Measurements from ENCODE around the gene FOXN3. TPM values are rescaled to one million over a fixed set of nuclear protein-coding genes. Genes with fewer than 3 reads are reported as not detected.

FOXN3 gene
- total and polyA plus RNA-seq, 10 of the 15 experiments (the other 5 are each of a cell fraction or from before 2014, with no cell fraction given) = 4.5 to 68.9 (median 29.7) TPM

DNA sequence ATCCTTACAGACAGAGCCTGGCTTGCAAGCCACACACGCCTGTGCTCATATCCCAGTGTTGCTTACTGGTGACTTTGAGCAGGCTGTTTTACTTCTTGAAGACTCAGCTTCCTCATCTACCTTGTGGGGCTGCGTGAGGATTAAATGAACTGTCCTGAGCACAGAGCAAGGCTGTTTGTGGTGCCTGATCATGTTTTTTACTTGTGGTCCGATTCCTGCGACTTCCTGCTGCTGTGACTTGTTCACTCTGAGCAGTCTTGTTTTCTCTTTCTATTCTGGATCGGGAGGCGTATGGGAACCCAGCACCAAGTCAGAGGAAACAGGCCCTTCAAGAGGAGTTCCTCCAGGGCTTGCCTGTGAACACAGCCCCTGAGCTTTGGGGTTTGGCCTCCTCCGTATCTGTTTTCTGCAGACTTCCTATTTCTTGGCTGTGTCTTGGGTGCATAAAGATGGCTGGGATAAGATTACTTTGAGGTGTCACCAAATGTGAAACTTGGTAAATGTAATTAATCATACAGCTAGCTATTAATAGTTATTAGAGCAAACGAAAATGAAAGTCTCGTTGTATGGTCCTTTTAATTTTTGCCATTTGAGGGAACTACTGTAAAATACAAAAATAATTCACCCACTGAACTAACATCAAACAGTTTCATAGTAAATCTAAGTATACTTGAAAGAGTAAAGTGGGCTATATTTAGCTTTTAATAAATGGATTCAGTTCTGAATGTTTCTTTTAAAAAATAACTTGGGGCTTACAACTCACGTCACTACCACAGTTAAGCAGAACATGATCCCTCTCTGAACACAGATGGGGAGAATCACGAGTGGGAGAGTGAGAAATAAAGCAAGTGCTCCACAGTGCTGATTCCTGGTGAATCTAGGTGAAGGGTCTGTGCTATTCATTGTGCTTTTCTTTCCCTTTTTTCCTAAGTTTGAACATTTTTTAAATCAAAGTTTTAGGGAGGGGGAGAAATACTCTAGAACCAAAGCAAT is 251.5 kb downstream of the FOXN3 start (continued):
- TF ChIP-seq CHD4 (IDR thresholded peaks at IDR 0.05) = no peak
- TF ChIP-seq, protein P1, sequence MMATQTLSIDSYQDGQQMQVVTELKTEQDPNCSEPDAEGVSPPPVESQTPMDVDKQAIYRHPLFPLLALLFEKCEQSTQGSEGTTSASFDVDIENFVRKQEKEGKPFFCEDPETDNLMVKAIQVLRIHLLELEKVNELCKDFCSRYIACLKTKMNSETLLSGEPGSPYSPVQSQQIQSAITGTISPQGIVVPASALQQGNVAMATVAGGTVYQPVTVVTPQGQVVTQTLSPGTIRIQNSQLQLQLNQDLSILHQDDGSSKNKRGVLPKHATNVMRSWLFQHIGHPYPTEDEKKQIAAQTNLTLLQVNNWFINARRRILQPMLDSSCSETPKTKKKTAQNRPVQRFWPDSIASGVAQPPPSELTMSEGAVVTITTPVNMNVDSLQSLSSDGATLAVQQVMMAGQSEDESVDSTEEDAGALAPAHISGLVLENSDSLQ (IDR thresholded peaks at IDR 0.05) = peak; percentile 93
- no peak for TF ChIP-seq PAX8 (IDR thresholded peaks at IDR 0.05)
- TF ChIP-seq PRDM15 (CRISPR knock-in tag; IDR thresholded peaks at IDR 0.05) = no peak
- TF ChIP-seq LARP7 (IDR thresholded peaks at IDR 0.05) = no peak
- TF ChIP-seq HDAC6 (IDR thresholded peaks at IDR 0.05; ENCODE audit: unreplicated experiment) = no peak
- TF ChIP-seq HCFC1 (IDR thresholded peaks at IDR 0.05; ENCODE audit: low read length) = no peak
- no peak for TF ChIP-seq NFYB (IDR thresholded peaks at IDR 0.05; ENCODE audit: insufficient read depth, low read depth, low read length)
- no peak for TF ChIP-seq EP300 (IDR thresholded peaks at IDR 0.05; ENCODE audit: borderline replicate concordance in 1 of 2, control insufficient read depth in 1 of 2, low read depth in 2 of 2, low read length in 2 of 2)
- peak; percentile 67; the same call in 1 of the 2 replicates for TF ChIP-seq POLR2AphosphoS5 (IDR thresholded peaks at IDR 0.05; ENCODE audit: low read length)
- no peak for TF ChIP-seq BHLHE40 (IDR thresholded peaks at IDR 0.05; ENCODE audit: borderline replicate concordance in 1 of 2, low read depth in 2 of 2, low read length in 1 of 2)
- TF ChIP-seq BRCA1 (IDR thresholded peaks at IDR 0.05; ENCODE audit: low read depth, low read length) = no peak
- TF ChIP-seq JUND (IDR thresholded peaks at IDR 0.05; ENCODE audit: low read depth, low read length) = no peak
- TF ChIP-seq ZBED1 (IDR thresholded peaks at IDR 0.05; ENCODE audit: borderline replicate concordance) = no peak
- TF ChIP-seq TCF7 (IDR thresholded peaks at IDR 0.05; ENCODE audit: borderline replicate concordance) = peak; percentile 58; the same call in 1 of the 2 replicates
- TF ChIP-seq PML (IDR thresholded peaks at IDR 0.05; ENCODE audit: low read length) = 0 out of 2 replicates have a peak, but pooled peaks have one; percentile 29
- TF ChIP-seq, protein P2, sequence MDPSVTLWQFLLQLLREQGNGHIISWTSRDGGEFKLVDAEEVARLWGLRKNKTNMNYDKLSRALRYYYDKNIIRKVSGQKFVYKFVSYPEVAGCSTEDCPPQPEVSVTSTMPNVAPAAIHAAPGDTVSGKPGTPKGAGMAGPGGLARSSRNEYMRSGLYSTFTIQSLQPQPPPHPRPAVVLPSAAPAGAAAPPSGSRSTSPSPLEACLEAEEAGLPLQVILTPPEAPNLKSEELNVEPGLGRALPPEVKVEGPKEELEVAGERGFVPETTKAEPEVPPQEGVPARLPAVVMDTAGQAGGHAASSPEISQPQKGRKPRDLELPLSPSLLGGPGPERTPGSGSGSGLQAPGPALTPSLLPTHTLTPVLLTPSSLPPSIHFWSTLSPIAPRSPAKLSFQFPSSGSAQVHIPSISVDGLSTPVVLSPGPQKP (IDR thresholded peaks at IDR 0.05; ENCODE audit: low read depth, low read length) = no peak
- TF ChIP-seq POU2F2 (IDR thresholded peaks at IDR 0.05; ENCODE audit: borderline replicate concordance, low read depth, low read length) = no peak; the same call in 2 of the 3 replicates
- TF ChIP-seq, protein P3, sequence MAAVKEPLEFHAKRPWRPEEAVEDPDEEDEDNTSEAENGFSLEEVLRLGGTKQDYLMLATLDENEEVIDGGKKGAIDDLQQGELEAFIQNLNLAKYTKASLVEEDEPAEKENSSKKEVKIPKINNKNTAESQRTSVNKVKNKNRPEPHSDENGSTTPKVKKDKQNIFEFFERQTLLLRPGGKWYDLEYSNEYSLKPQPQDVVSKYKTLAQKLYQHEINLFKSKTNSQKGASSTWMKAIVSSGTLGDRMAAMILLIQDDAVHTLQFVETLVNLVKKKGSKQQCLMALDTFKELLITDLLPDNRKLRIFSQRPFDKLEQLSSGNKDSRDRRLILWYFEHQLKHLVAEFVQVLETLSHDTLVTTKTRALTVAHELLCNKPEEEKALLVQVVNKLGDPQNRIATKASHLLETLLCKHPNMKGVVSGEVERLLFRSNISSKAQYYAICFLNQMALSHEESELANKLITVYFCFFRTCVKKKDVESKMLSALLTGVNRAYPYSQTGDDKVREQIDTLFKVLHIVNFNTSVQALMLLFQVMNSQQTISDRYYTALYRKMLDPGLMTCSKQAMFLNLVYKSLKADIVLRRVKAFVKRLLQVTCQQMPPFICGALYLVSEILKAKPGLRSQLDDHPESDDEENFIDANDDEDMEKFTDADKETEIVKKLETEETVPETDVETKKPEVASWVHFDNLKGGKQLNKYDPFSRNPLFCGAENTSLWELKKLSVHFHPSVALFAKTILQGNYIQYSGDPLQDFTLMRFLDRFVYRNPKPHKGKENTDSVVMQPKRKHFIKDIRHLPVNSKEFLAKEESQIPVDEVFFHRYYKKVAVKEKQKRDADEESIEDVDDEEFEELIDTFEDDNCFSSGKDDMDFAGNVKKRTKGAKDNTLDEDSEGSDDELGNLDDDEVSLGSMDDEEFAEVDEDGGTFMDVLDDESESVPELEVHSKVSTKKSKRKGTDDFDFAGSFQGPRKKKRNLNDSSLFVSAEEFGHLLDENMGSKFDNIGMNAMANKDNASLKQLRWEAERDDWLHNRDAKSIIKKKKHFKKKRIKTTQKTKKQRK (IDR thresholded peaks at IDR 0.05; ENCODE audit: low read depth, low read length) = no peak
- peak; percentile 82 for TF ChIP-seq EED (IDR thresholded peaks at IDR 0.05; ENCODE audit: low read depth)
- no peak for TF ChIP-seq CREB1 (IDR thresholded peaks at IDR 0.05; ENCODE audit: low read depth)
